GM12878 (cell line): Measurements from ENCODE around the gene TCF4. TPM values are rescaled to one million over a fixed set of nuclear protein-coding genes. Genes with fewer than 3 reads are reported as not detected.

Experiments
- ATAC-seq: fragments of 200-7000 bp; cut with Tn5 transposase; 3 replicates; pipeline ENCODE4 v1.9.1; 2020; ENCODE audit warnings: mild to moderate bottlenecking, moderate library complexity
- BruUV-seq: library from RNA; stranded (reverse); fragments of 400-500 nt; replicated peaks from 2 replicates; lab custom pipeline; 2021; lab: Mats Ljungman, UMichigan
- CTCF ChIA-PET: fragments of 300-600 bp; sonication (Branson Sonifier 250); formaldehyde crosslinking; extraction: SDS; loops from one replicate; lab custom pipeline; 2021; ENCODE audit warnings: inconsistent platforms; lab: Yijun Ruan, JAX
- POLR2A ChIA-PET: fragments of 350-600 bp; formaldehyde crosslinking; extraction: SDS; loops from one replicate; lab custom pipeline; 2021; ENCODE audit warnings: inconsistent platforms; lab: Charles Lee
- RAD21 ChIA-PET: fragments of 300-600 bp; sonication (Branson Sonifier 250); formaldehyde crosslinking; loops from one replicate; lab custom pipeline; 2023; ENCODE audit warnings: antibody characterized with exemption; ENCODE audit not compliant: unreplicated experiment; lab: Charles Lee
- SMC1A ChIA-PET: fragments of 300-600 bp; sonication (Branson Sonifier 250); formaldehyde crosslinking; loops from one replicate; lab custom pipeline; 2023; ENCODE audit not compliant: unreplicated experiment, uncharacterized antibody; lab: Charles Lee
- DNase-seq: peaks from one replicate; pipeline ENCODE4 v3.0.0-alpha.2; 2011; ENCODE audit warnings: low read depth, low spot score
- FAIRE-seq: peaks from 3 replicates; lab custom pipeline; 2011; peaks lifted over from hg19 to GRCh38; lab: Jason Lieb, UNC
- H2AFZ ChIP-seq: 2 replicates; pipeline ENCODE4 v1.6.0; 2011; ENCODE audit warnings: low read depth, low read length, control low read depth; ENCODE audit not compliant: control insufficient read depth
- H3K27ac ChIP-seq: 2 replicates; pipeline ENCODE4 v1.5.1; 2011; ENCODE audit warnings: control low read depth; ENCODE audit not compliant: control insufficient read depth, insufficient read depth
- H3K27me3 ChIP-seq, 2 experiments: replicated peaks in 1 of 2; 2 replicates each; pipeline versions ENCODE4 v1.6.0 to v1.6.1; 2011; ENCODE audit warnings: low read length in 1 of 2; ENCODE audit not compliant: control insufficient read depth in 2 of 2, insufficient read depth in 2 of 2
- H3K36me3 ChIP-seq, 2 experiments: 2 replicates each; pipeline ENCODE4 v1.5.1; 2011; ENCODE audit warnings: low read length in 1 of 2; ENCODE audit not compliant: control insufficient read depth in 2 of 2, insufficient read depth in 2 of 2
- H3K4me1 ChIP-seq: 2 replicates; pipeline ENCODE4 v1.6.1; 2011; ENCODE audit warnings: mild to moderate bottlenecking, low read length, moderate library complexity, mixed read lengths; ENCODE audit not compliant: control insufficient read depth, insufficient read depth
- H3K4me2 ChIP-seq: 2 replicates; pipeline ENCODE4 v1.6.0; 2011; ENCODE audit warnings: control low read depth; ENCODE audit not compliant: control insufficient read depth, insufficient read depth
- H3K4me3 ChIP-seq: fragments of 200-600 bp; sonication (generic); 2 replicates; pipeline ENCODE4 v1.5.1; 2016
- H3K79me2 ChIP-seq: 2 replicates; pipeline ENCODE4 v1.6.0; 2011; ENCODE audit warnings: low read length; ENCODE audit not compliant: control insufficient read depth, insufficient read depth
- H3K9ac ChIP-seq: 2 replicates; pipeline ENCODE4 v1.8.0; 2011; ENCODE audit warnings: low read length, control low read depth, mixed read lengths; ENCODE audit not compliant: control insufficient read depth, insufficient read depth
- H3K9me3 ChIP-seq: replicated peaks from 3 replicates; pipeline ENCODE4 v1.5.1; 2011; ENCODE audit warnings: mild to moderate bottlenecking, low read length; ENCODE audit not compliant: control insufficient read depth, insufficient read depth
- H4K20me1 ChIP-seq: 2 replicates; pipeline ENCODE4 v1.6.0; 2011; ENCODE audit not compliant: control insufficient read depth, insufficient read depth
- FOXM1 ChIP-seq: IDR thresholded peaks from 2 replicates; pipeline ENCODE4 v1.6.1; 2012; ENCODE audit warnings: low read depth, mild to moderate bottlenecking, inconsistent platforms, low read length, moderate library complexity
- RAD51 ChIP-seq: fragments of 450-650 bp; IDR thresholded peaks from 2 replicates; pipeline ENCODE4 v1.6.1; 2016; ENCODE audit warnings: moderate library complexity, mild to moderate bottlenecking, inconsistent platforms
- WGBS: methylation state at CpG from one replicate; pipeline ENCODE4 v1.1.6; 2016; ENCODE audit warnings: low lambda C conversion rate; ENCODE audit not compliant: insufficient replicate concordance, insufficient coverage; ENCODE audit errors: missing lambda C conversion rate; 5-methylcytosine and 5-hydroxymethylcytosine counted together
- in situ Hi-C: fragments of 300-500 bp; cut with MboI; formaldehyde crosslinking; loops from 9 replicates; pipeline ENCODE4 v1.14.3; 2018; ENCODE audit warnings: mixed read lengths
- intact Hi-C: fragments of 100-400 bp; cut with micrococcal nuclease; formaldehyde crosslinking; loops from one replicate; pipeline ENCODE4 v1.14.2; 2022; ENCODE audit not compliant: unreplicated experiment
- polyA plus RNA-seq, 11 experiments: library from polyadenylated mRNA; depleted of rRNA in 4 of 11; unstranded in 6 of 11; stranded (reverse) in 5 of 11; fragments of >200 nt; fragmentation: Nextera tagmentation in 4 of 11; fragmentation: Illumina TruSeq in 1 of 11; extraction: Ambion mirVana in 4 of 11; extraction: Trizol in 1 of 11; gene quantifications; 1 replicate in 1 of 11; 2 replicates in 10 of 11; pipeline versions ENCODE4 v1.2.1 to v1.2.3, GENCODE V29; 2011 to 2016; ENCODE audit warnings: inconsistent platforms in 2 of 11, missing spikeins in 2 of 11, low read depth in 1 of 11
- total RNA-seq, 4 experiments: library from RNA; depleted of rRNA in 3 of 4; stranded (reverse); fragments of >200 nt in 3 of 4; fragmentation: Illumina TruSeq in 1 of 4; extraction: Trizol in 1 of 4; gene quantifications; 2 replicates each; pipeline versions ENCODE4 v1.2.1 to v1.2.3, GENCODE V29; 2013 to 2021
- TF ChIP-seq, protein P1 (sequence below): IDR thresholded peaks from 2 replicates; pipeline ENCODE4 v1.6.1; 2012; ENCODE audit warnings: low read depth, low read length, improper control_type of control experiment

Gene TCF4
- total and polyA plus RNA-seq, 10 of the 15 experiments (the other 5 are each of a cell fraction or from before 2014, with no cell fraction given): 15.2 to 94.0 (median 31.5) TPM

DNA sequence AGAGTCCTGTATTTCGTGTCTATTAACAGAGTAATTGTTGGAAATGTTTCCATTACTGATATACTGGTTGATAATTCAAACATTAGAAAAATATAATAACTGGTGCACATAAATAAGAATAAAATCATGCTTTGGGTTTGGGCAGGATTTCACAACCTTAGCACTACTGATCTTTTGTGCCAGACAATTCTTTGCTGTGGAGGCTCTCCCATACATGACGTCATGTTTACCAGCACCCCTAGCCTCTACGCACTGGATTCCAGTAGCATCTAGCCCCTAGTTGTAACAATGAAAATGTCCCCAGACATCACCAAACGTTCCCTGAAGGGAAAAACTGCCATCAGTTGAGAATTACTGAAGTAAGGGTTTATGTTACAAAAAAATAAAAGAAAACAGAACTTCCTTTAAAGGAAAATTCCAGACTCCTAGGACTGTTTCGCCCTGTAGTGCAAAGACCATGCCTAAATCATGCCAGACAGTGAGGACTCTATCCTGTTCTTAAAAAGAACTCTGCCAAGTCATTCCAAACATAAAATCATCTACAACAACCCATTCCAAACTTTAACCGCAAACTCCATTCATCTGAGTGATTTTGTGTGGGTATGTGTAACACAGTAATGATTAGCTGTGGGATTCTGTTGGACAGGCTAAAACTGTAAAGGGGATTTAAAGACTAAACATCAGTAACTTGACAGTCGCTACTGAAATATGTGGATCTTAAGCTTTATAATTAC is 315.3 kb downstream of the TCF4 start (continued):
- TF ChIP-seq, protein P1, sequence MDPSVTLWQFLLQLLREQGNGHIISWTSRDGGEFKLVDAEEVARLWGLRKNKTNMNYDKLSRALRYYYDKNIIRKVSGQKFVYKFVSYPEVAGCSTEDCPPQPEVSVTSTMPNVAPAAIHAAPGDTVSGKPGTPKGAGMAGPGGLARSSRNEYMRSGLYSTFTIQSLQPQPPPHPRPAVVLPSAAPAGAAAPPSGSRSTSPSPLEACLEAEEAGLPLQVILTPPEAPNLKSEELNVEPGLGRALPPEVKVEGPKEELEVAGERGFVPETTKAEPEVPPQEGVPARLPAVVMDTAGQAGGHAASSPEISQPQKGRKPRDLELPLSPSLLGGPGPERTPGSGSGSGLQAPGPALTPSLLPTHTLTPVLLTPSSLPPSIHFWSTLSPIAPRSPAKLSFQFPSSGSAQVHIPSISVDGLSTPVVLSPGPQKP: no peak

DNA sequence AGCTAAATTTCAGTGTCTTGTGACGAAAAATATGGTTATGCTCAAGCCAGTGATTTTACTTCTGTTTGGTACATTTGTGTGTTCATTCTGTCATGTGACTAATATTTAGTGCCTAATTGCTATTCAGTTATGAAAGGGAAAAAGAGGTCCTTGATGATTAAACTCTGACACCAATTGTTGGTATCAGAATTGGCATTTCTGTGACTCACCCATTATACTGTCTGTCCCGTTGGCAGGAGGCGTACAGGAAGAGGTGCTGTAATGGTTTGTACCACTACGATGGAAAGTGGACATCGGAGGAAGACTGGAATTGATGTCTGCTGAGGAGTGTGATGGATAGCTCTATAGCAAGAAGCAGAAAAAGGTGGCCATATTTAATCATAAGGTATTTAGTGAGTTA is 318.4 kb downstream of the TCF4 start:
- in situ Hi-C loops: no loop called here
- intact Hi-C loops: loop anchor here (2.0 kb wide), 1 partner anchor 201 kb away; no protein-coding TSS in a partner anchor
- Histone ChIP-seq H2AFZ (0 out of 2 replicates have a peak overlapping the region, but pooled peaks have one; percentile 7), H3K36me3 (peaks cover 12 to 55% of the 10 kb centered on the region in 2 experiments), H3K4me1 (peaks cover 55% of the 10 kb centered on the region), H3K27ac (peak overlapping the region; percentile 93), H3K4me3 (peak overlapping the region; percentile 39; the same call in 1 of the 2 replicates), H4K20me1 (no peaks in the 10 kb centered on the region), H3K9ac (no peak overlapping the region), H3K4me2 (peak overlapping the region; percentile 86), H3K9me3 (no peaks in the 10 kb centered on the region), H3K27me3 (no peaks in the 10 kb centered on the region), H3K79me2 (peaks cover 41% of the 10 kb centered on the region)
- no peak for DNase-seq
- ChIA-PET CTCF (interaction anchor here (0.6 to 6.2 kb wide), 12 partner anchors 9 to 52 kb away, joined by 3 to 75 read pairs (median 19); no protein-coding TSS in a partner anchor), RAD21 (interaction anchor here (0.8 to 6.7 kb wide), 11 partner anchors 12 to 76 kb away, joined by 3 to 93 read pairs (median 43); no protein-coding TSS in a partner anchor), SMC1A (interaction anchor here (1.7 to 8.4 kb wide), 13 partner anchors 9 to 200 kb away, joined by 7 to 177 read pairs (median 54); no protein-coding TSS in a partner anchor), POLR2A (interaction anchor here (1.4 to 5.3 kb wide), 8 partner anchors 10 to 54 kb away, joined by 4 to 70 read pairs (median 13); no protein-coding TSS in a partner anchor)
- no TSS peak for BruUV-seq
- TF ChIP-seq FOXM1: no peak
- 0 out of 2 replicates have a peak, but pooled peaks have one; percentile 37 for TF ChIP-seq RAD51
- FAIRE-seq: no peak
- no peak for ATAC-seq
- 24% methylated on average over 5 of the region's 5 CpGs for WGBS
